GM21381 (cell line): ENCODE results near the gene FRAS1.

ENCODE experiments used
- ATAC-seq: cut with Tn5 transposase; IDR thresholded peaks from one replicate; pipeline ENCODE4 v1.9.1; 2021; ENCODE audit warnings: mild to moderate bottlenecking, moderate library complexity; ENCODE audit not compliant: unreplicated experiment

FRAS1 gene

DNA sequence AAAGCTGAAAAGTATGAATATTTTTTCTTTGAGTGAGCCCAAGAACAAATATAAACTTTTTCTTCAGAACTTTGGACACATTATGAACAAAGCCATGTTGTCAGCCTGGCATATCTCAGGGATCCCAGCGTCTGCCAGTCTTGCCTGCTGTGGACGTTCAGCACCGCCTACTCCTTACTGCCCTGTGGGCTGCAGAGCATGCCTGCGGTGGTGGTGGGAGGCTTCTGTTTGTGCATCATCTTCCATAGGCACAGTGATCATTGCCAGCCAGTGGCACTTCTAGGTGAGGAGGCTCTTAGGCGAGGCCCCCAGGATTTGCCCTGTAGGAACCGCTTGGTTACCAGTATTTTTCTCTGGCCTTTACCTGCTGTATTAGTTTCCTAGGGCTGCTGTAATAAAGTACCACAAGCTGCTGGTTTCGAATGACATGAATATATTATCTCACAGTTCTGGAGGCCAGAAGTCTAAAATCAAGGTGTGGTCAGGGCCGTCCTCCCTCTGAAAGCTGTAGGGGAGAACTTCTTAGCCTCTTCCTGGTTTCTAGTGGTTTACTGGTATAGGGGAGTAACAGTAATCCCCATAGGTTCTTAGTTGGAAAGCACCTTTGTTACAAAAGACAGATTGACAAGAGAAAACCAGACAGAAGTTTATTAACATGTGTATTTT is 509.8 kb downstream of the FRAS1 start:
- ATAC-seq: peak; percentile 73

DNA sequence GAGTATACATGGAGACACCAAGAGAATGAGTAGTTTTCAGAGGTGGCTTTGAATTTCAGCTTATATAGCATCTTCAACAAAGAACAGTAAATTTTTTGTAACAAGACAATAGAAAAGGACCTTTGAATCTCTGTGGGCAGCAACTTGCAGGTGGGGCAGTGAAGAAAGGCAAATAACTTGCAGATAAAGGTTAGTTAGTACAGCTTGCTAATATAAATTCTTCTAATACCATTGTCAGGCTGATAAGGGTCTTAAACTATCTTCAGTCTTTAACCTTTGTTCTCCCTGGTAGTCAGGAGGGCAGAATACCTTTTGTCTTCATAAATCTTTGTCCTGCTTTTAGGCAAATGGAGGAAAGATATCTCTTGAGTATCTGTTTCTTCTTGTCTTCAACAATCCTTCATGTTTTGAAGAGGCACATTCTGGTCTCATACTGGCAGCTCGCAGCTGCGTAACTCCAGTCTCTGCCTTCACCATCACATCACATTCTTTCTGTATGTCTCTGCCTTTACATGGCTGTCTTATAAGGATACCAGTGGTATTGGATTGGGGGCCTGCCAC is 510.5 kb downstream of the FRAS1 start:
- no peak for ATAC-seq

DNA sequence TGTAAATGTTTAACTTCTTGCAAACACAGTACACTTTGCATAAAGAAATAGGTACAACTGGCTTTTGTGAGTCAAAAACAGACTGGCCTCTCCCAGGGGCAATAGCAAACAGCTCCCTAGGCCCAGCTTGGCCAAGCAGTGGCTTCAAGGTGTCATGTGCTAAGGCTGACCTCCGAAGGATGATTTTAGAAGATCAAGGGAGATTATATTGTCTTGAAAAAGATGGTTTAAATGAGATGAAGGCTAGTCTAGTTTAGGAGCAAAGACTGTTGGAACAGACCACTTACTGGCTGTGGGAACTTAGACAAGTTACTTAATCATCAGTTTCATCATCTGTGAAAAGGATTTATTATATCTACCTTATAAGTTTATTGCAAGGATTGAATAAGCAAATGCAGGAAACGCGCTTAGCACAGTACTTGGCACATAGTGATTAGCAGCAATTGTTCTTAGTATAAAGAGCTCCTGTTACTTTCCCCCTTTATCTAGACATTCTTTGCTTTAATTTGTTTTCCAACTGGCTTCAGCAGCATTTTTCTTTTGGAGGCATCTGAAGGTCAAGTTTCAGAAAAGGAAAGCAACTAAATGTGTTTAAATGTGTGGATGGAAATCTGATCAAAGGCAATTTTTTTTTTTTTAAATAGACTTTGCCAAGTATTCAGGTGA is 511.6 kb downstream of the FRAS1 start:
- peak; percentile 58 for ATAC-seq

DNA sequence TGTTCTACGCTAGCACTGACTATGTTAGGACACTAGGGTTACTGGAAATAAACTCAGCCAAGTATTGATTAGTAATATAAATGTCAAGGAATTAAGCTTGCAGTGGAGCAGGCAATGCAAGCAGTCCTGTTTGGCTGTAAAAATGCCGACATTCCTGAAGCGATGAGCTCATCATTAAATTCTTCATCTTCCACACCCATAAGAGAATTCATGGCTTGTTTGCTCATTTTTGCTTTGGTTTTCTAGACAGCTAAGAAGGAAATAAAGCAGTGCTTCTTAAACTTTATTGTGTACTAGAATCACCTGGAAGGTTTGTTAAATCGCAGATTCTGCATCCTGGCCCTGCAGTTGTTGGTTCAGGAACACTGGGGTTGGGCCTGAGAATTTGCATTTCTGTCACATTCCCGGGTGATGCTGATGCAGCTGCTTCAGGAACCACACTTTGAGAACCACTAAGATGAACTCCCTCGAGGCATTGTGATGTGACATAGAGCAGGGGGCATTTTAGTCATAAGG is 512.2 kb downstream of the FRAS1 start:
- ATAC-seq: no peak

DNA sequence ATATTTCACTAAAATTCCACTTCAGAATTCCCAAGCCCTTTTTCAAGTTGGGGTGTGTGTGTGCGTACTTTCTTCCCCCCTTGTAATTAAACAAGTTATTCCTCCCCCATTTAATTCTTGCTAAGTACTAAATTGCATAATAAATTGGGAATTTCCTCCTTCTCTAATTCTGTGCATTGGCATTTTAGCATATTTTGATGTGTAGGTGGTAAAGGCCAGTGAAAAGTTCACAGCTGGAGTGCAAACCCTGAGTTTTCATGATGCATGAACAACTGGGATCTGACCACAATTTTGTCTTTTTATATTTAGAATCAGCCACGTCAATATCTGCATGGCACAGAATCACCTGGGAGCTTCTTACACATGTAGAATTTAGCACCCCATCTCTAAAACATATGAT is 513.0 kb downstream of the FRAS1 start:
- ATAC-seq: no peak

DNA sequence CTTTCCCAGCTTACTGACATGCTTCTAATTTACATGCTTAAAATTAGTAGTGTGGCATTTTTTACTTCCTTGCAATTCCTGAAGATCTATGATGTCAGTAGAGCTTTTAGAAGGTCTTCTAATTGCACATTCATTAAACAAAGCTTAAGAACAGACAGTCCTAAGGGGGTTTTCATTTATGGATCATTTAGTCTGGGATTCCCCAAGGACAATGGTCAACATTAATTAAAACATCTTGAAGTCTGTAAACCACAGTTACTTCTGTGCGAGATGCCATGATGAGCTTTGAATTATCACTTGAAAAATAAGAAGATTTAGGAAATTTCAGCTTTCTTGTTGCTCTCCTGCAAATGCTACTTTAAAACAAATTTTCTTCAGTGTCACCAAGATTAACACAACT is 514.7 kb downstream of the FRAS1 start:
- no peak for ATAC-seq

DNA sequence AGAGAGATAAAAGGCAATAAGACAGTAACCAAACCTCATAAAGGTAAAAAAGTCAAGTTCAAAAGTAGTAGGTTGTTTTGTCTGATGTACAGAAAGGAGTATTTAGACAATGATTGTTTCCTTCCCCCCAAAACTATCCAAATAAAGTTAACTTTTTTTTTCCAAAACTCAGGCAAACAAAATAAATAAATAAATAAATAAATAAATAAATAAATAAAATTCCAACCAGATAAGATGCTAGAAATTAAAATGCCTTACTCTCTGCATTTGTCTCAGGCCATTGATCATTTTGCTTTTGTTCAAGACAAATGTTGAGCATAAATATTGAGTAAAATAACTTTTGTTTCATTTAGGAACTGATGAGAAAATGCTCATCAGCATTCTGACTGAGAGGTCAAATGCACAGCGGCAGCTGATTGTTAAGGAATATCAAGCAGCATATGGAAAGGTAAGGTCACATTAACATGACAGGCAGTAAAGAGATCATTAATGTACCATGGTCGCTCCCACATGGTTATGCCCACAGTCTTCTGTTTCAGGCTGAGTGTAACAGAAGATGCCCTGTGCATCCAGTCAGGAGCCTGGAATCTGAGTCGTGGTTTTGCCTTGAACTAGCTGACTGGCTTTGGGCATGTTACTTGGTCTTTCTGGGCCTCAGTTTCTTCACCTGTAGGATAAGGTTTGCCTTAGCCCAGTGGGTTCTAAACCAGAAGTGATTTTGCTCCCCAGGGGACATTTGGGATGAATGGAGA is 521.7 kb downstream of the FRAS1 start:
- no peak for ATAC-seq

DNA sequence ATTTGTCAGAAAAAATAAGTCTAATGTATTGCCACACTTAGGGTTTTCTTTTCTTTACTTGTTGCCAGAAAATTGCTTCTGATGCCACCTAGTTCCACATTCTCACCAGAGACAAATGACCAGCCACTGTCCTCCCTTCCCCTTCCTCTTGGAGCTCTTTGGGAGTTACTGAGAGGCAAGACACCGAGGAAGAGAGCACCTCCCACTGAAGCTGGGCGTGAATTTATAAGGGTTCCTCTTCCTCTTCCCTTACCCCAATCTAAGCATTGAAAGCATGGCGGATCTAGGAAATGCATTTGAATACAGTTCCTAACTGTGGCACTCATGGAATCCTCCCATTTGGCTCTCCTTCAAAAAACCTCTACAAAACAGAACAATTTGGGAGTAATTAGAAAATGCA is 524.5 kb downstream of the FRAS1 start:
- ATAC-seq: no peak

DNA sequence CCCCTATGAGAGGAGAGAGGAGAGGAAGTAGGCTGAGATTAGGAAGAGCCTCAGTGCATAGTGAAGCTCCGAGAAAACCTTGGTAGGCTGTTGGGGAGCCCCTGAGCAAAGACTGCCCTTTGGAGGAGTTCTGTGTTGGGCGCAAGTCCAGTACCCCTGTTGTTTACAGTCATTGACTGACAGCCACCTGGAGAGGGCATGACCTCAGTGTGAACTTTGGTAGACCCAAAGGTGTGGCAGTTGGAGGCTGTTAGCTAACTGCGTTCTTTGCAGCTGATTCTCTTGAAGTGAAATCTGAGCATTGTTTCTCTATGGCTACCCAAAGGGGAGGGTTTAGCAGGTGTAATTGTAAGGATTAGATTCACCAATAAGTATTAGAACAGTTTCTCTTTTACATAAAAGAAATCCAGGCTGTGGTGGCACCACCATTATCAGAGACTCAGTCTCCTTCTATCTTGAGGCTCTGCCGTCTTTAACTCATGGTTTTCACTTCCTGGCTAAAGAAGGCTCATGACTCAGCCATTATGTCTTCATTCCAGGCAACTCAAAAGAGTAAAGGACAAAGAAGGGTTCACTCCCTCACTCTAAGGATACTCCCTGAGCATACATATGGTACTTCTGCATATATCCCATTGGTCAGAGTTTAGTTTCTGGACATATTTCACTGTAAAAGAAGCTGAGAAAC is 527.9 kb downstream of the FRAS1 start:
- no peak for ATAC-seq

DNA sequence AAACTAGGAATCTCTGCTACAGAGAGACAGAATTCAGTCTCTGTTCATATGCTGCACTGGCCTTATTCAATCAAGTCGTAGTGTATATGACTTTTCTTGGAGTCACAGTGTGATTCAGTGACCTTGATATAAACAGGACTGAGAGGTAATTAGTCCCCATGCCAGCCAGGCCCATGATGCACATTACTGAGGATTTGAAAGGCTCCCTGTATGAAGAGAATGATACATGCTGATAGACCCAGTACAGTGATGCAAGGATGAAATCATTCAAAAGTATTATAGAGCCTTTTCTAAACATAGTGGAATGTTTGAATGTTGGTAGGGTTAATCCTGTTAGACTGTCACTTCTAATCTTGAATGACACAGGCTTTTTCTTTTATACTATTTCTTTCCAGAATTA is 528.5 kb downstream of the FRAS1 start:
- ATAC-seq: no peak

DNA sequence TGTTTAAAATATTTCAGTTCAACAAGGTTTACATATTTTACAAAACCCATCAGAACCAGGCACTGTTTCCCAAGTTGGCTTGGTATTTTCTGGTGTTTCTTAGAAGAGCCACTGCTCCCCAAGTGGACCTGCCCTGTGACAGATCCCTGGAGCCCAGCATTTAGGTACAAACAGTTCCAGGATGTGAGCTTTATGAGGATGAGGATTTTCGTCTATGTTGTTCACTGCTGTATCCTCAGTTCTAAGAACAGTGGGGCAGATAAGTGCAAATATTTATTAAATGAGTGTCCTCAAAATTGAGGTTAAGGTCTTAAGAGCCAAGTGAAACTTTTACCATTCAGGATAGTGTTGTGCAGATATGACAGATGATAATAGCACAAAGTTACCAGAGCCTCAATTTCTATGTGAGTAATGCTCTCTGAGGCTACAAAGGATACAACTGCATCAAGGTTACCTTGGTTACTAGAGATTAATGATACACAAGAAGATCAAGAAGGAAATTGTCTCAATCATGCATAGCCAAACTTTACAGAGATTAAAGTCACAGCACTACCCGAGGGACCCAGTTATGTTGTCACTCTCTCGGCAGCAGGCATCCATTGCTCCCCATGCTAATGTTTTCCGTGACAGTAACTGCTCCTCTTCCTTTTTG is 531.9 kb downstream of the FRAS1 start:
- no peak for ATAC-seq

DNA sequence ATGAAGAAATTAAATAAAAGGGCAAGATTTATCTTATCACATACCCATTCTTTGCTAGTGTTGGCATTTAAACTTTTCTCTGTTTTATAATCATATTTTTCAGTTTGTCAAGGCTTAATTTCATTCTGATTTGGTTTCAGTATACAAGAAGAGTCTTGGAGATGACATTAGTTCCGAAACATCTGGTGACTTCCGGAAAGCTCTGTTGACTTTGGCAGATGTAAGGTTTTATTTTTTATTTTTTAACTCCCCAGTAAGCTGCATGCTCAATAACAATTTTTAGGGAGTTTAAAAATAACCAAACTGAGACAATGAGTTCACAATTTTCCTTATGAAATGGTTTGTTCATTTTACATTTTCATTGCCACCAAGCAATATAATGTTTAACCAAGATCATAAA is 534.3 kb downstream of the FRAS1 start:
- no peak for ATAC-seq

DNA sequence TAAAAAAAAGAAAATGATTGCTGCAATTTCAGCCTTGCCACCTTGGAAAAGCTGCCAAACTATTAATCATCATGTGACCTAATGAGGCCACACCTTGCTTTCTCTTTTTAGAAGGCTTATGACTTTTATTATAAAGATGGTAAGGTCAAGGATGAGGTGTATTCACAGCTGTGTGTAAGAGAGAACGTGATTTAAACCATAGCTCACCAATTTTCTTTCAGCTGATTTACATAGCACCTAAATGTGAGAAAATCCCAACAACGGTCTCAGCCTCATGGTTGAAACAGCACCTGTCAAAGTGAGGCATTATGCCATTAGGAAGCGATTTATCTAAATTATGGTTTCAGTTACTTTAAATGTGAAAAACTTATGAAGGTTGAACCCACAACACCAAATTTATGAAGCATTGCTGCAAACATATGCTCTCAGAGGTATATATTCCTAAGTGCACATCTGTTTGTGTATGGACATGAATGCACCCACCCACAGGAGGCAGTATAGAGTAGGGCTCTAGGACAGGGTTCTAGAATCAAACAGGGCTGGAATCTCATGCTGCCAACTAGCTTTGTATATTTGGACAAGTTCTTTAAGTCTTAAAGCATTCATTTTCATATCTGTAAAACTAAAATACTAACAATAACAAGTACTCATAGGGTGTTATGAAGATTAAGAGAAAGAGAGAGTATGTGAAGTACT is 535.1 kb downstream of the FRAS1 start:
- peak; percentile 55 for ATAC-seq
